HG02981 (cell line): Measurements from ENCODE around the gene UBE3A.
"Not testable (repeated sequence)": the region's sequence is repeated elsewhere in the genome, so short reads cannot be mapped to it uniquely, and the experiment has no call there.

Experiments used
- ATAC-seq: cut with Tn5 transposase; IDR thresholded peaks from one replicate; pipeline ENCODE4 v1.9.1; 2021; ENCODE audit warnings: mild to moderate bottlenecking, moderate library complexity; ENCODE audit not compliant: unreplicated experiment

The UBE3A gene

DNA sequence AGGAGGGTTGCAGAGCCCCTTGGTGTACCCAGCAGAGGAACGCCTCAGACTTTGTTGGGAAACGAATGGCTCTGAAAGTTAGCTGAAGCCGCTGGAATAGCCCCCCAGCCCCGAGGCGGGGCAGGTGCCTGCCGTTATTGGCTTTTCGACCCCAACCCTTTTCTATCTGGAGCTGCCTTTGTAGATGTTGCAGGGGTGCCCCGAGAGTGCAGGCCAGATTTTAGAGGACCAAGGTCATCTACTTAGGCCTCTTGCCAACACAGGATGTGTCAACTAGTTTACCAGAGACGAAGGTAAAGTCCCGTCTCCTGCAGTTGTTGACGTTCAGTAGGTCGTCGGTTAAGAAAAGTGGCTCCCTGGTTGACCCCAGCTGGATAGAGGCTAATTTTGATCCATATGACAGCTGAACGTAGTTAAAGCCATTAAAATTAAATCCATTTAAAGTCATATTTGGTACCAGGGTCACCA is 579 bp upstream of the UBE3A start:
- ATAC-seq, result peak; percentile 9

DNA sequence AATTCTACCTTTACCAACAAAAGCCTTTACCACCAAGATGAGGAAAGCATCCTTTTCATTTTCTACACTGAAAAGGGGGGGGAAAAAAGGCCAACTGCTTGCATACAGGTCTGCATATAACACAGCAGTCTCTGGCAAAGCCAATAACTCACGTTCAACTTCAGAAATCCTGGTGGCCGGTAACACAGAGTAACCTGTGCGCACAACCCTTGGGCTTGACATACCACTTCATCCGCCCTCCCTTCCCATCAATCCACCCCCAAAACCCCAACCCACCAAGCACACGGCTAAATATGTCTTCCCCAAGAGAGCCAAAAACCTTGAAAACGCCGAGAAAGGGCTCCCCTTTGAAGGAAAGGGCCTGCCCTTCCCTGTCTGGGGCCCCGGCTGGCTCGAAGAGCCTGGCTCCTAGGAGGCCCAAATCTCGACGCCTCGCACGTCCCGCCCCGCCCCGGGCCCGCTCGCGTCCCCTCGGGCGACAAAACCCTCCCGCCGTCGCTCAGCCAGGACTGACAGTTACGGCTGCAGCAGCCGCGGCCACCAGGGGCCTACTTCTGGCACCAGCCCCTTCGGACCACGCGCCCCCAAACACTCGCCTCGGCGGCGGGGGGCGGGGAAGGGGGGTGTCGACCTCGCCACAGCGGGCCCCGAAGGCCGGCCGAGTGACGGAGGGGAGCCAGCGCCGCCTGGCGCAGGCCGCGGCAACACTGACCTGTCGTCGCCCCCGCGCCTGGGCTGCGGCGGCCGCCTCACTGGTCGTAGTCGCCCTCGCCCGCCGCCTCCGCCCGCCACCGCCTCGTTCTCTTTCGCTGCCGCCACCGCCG is 835 bp downstream of the UBE3A start:
- ATAC-seq, result peak; percentile 31

DNA sequence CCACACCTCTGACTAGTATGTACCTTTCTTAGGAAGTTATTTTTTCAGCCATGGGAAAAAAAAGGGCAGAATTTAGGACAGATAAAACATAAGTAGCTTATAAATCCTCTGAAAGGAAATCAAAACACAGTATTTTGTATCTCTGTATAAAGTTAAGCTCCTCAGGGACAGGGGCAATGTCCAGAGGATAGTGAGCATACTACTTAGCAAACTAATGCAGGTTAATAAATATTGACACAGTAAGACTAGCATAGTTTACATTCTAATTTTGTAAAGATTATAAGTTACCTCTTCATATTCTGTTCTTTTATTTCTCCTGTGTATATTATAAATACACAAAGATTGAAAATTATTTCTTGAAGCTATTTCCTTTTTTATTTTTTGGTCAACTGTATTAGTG is 2.1 kb downstream of the UBE3A start:
- ATAC-seq, result no peak

DNA sequence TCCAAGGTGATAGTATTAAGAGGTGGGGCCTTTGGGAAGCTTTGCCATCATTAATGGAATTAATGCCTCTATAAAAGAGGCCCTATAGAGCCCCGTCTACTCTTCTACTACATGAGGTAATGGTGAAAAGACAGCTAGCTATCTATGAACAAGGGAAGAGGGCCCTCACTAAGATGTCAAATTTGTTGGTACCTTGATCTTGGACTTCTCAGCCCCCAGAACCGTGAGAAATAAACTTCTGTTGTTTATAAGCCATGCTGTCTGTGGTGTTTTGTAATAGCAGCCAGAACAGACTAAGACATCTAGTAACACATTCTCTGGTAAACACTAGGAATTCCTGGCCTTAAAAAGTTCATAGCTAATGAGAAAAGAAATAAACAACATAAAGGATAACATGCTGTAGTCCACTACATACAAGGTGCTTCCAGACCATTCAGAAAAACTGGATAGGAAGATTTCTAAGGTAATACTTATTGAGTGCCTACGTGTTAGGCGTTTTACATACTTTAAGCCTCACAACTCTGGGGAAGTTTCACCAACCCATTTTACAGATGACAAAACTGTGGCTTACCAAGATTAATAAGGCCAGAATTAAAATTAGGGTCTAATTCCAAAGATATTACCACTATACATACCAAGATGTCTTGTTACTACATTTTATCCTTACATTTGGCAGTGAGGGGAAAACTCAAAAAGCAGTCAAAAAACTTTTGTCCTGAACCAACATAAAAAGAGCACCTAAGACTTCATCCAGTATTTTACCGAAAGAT is 3.2 kb downstream of the UBE3A start:
- no peak for ATAC-seq

- ATAC-seq, result no peak
These were observed 5.5 kb downstream of the UBE3A start for GRCh38 chr15:25433118-25433865.

DNA sequence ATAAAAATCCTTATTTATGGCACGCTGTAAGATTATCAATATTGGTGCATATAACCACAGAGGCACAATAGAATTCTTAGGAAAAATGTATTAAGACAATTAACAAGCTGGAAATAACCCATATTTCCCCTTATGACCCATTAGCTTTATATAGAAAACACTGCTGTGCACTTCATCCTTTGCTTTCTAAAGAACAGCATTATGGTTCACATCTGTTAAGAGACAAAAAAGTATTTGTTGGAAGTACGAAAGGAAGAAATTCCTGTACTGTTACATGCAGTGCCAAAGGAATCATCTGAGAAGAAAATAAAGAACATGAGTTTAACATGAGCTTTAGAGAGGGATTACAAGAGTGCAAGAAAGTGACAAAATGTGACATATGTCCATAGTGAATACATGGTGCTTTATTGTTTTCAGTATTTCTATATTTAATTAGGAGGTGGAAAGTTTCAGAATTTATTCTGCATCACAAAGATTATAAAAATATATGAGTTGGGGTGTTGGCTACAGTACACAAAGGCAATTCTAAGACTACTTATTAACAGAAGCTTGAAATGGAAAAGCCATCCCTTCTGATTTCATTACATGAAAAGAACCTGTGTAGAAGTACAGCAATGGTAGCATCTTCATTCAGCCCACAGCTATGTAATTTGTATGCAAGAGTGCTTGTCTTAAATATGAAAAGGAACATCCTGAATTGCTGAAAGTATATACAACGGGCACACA is 6.8 kb downstream of the UBE3A start:
- no peak for ATAC-seq

GRCh38 chr15:25427861-25428260 is 11.0 kb downstream of the UBE3A start:
- ATAC-seq, result no peak

- ATAC-seq, result no peak
These were observed 11.8 kb downstream of the UBE3A start for GRCh38 chr15:25426896-25427610.

DNA sequence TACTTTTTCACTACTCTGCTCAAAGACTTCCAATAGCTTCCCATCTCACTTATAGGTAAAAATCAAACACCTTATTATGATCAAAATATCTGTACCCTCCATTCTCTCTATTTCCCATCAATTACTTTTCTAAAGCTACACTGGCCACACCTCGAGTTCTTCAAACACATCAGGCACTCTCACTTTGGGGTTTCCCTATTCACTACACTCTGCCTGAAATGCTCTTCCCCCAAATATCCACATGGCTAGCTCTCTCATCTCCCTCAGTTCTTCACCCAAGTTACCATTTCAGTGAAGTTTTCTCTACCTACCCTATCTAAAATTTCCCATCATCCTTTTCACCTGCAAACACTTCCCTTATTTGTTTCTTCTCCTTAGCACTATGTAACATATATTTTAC is 14.8 kb downstream of the UBE3A start:
- ATAC-seq, result no peak

DNA sequence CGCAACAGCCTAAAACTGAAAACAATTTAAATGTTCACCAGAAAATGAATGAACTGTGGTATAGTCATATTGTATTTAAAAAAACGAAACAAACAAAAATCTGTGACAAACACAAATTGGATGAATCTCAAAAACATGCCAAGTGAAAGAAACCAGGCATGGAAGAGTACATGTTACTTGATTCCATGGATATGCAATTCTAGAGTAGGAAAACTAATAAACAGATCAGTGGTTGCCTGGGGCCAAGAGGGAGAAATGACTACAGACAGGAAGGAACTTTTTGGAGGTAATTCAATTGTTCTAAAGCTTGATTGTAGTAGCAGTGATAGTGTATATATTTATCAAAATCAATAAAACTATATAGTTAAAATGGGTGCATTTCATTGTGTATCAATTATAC is 16.8 kb downstream of the UBE3A start:
- ATAC-seq, result no peak

- no peak for ATAC-seq
These were observed 20.6 kb downstream of the UBE3A start for GRCh38 chr15:25418202-25418601.

- ATAC-seq, result no peak
These were observed 21.2 kb downstream of the UBE3A start for GRCh38 chr15:25417604-25418003.

DNA sequence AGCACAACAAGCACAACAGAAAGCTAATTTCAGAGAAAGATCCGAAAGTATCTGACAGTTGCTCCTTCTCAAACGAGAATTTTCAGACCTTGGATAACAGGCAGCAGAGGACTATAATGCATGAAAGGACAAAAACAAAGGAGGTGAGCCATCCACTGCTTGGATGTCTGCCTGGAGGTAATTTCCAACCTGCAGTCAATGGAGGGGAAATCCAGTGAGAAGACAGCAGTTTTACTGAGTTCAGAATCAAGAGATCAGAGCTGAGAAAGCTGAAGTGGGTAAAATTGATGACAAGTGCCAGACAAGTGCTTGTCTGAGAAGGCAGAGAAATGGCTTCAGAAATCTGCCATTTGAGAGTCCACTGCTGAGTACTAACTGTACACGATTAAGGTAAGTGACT is 22.1 kb downstream of the UBE3A start:
- ATAC-seq, result no peak

GRCh38 chr15:25415707-25416106 is 23.1 kb downstream of the UBE3A start:
- no peak for ATAC-seq

GRCh38 chr15:25415217-25415616 is 23.6 kb downstream of the UBE3A start:
- ATAC-seq, result no peak

GRCh38 chr15:25410649-25411048 is 28.2 kb downstream of the UBE3A start:
- ATAC-seq, result no peak

DNA sequence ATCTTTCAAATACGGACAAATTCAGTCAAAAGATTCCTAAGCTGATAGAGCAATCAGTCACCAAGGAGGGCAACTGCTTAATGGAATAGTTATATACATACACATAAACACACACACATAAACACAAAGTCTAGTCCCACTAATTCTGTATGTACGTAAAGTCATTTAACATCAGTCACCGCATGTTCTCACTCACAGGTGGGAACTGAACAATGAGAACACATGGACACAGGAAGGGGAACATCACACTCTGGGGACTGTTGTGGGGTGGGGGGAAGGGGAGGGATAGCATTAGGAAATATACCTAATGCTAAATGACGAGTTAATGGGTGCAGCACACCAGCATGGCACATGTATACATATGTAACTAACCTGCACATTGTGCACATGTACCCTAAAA is 29.1 kb downstream of the UBE3A start:
- ATAC-seq, result not testable (repeated sequence)

GRCh38 chr15:25408929-25409328 is 29.9 kb downstream of the UBE3A start:
- no peak for ATAC-seq

DNA sequence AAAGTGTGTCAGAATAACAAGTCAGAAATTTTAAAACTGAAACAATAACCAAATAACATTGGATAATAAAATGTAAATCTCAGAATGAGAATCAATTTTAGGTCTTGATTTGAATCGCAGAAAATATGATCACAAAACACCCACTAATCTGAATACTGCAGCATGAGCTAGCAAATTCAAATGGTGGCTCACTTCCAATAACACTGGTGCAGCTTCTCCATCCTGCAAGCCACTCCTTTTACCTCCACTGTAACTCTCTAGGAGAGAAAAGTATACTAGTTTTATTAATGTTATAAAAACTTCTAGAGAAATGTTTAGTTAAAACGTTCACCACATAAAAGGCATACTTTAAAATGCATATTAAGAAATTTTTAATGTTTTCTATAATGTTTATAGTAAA is 30.4 kb downstream of the UBE3A start:
- no peak for ATAC-seq

- ATAC-seq, result no peak
These were observed 30.9 kb downstream of the UBE3A start for GRCh38 chr15:25407950-25408349.
